Measurements from ENCODE around the gene ITIH4.

The ITIH4 gene

DNA sequence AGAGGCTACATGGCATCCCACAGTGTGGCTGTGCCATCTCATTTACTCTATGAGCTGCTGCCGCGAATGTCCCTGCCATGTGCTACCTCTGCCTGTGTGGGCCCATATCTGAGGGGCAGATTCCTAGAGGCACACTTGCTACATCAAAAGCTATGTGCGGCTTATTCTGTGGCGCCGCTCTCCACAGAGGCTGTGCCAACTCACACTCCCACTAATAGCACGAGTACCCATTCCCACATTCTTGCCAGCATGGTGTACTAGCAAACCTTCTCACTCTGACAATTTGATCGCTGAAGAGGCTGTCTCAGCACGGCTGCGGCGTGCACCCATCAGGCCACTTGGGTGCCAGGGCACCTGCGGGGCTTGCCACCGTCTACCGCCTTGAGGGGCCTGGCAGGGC, 35.5 kb upstream of the ITIH4 start:
- TF ChIP-seq, protein P1, sequence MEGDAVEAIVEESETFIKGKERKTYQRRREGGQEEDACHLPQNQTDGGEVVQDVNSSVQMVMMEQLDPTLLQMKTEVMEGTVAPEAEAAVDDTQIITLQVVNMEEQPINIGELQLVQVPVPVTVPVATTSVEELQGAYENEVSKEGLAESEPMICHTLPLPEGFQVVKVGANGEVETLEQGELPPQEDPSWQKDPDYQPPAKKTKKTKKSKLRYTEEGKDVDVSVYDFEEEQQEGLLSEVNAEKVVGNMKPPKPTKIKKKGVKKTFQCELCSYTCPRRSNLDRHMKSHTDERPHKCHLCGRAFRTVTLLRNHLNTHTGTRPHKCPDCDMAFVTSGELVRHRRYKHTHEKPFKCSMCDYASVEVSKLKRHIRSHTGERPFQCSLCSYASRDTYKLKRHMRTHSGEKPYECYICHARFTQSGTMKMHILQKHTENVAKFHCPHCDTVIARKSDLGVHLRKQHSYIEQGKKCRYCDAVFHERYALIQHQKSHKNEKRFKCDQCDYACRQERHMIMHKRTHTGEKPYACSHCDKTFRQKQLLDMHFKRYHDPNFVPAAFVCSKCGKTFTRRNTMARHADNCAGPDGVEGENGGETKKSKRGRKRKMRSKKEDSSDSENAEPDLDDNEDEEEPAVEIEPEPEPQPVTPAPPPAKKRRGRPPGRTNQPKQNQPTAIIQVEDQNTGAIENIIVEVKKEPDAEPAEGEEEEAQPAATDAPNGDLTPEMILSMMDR (IDR thresholded peaks at IDR 0.05; ENCODE audit: low read depth, low read length), result no peak
- H3K4me3 ChIP-seq (replicated peaks in 1 of 2; ENCODE audit: low read depth in 2 of 2, low read length in 2 of 2), result no peak overlapping the region
- no peak for DNase-seq (ENCODE audit: low read depth in 2 of 2)

DNA sequence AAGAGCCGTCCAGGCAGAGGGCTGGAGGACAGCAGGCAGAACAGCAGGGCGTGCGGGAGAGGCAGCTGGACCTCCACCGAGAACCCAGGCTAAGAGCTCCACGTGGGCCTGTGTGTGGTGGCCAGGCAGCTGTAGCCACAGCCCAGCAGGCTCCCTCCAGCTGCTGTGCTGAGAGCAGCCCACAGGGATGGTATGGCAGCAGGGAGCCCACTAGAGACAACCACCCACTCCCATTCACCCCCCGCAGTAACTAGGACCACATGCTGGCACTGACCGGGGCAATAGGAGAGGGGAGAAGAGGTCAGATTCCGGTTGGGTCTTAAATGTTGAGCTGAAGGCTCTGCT, 29.9 kb upstream of the ITIH4 start:
- no peak overlapping the region for H3K4me3 ChIP-seq (replicated peaks in 1 of 2; ENCODE audit: low read depth in 2 of 2, low read length in 2 of 2)

DNA sequence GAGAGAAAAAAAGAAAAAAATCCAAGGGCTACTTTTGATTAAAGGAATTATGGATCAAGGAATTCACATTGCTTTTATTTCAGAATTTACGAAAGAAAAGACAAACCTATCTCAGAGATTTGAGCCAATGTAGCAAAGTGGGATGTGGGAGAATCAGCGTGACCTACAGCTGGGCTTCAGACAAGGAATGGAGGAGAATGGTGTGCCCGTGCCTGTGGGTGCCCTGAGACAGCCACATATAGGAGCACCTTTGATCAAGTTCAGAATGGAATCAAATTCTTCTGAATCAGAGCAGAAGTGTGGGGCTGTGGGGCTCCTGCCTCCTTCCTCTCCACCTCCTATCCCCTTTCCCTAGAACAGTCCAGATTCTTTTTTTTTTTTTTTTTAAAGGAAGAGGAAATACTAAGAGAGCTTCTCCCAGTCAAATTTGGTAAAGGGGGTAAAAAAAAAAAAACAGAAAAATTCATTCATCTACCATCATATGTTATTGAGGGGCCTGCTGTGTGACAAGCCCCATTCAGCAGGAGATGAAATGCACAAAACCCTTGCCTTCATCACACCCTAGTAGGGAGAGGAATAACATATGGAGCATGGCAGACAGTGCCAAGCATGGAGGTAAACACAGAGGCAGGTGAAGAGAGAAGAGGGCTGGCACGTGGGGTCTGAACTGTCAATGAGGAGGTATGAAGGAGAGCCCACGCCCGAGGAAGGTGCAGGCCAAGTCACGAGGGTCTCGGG, 29.4 kb upstream of the ITIH4 start:
- DNase-seq (ENCODE audit: low read depth in 2 of 2), result no peak
- no peak overlapping the region for H3K4me3 ChIP-seq (replicated peaks in 1 of 2; ENCODE audit: low read depth in 2 of 2, low read length in 2 of 2)
- TF ChIP-seq, protein P1 (IDR thresholded peaks at IDR 0.05; ENCODE audit: low read depth, low read length), result no peak

More for the DNA sequence above, 29.9 kb upstream of the ITIH4 start:
- no peak for DNase-seq (ENCODE audit: low read depth in 2 of 2)
- TF ChIP-seq, protein P1 (IDR thresholded peaks at IDR 0.05; ENCODE audit: low read depth, low read length), result no peak

DNA sequence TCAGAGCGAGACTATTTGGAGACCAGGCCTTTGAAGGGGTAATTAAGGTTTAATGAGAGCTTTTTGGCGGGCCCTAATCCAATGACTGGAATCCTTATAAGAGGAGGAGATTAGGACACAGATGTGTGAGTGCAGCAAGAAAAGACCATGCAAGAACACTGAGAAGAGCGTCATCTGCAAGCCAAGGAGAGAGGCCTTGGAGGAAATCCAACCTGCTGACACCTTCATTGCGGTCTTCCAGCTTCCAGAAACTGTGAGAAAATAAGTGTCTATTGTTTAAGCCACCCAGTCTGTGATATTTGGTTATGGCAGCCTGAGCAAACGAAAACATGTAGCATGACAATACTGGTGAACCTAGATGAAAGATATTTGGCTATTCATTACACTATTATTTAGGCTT, 27.4 kb upstream of the ITIH4 start:
- TF ChIP-seq, protein P1 (IDR thresholded peaks at IDR 0.05; ENCODE audit: low read depth, low read length), result no peak
- H3K4me3 ChIP-seq (replicated peaks in 1 of 2; ENCODE audit: low read depth in 2 of 2, low read length in 2 of 2), result no peak overlapping the region
- DNase-seq (ENCODE audit: low read depth in 2 of 2), result no peak

DNA sequence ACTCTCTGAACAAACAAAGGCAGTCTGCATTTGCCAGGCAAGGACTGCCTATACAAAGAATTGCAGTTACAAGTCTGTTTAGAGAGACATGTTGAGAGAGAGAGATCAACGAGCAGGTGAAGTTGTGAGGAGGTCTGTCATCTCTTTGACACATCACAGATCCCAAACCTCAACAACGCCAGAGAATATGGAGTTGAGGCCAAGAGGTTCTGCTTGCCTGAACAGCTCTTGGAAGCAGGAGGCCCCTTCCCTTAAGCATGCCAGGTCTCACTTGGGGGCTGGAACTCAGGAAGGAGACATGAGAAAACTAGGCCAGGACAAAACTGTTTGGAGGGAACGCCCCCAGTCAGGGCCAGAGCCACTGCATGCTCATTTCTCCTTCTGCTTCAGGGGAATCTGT, 26.7 kb upstream of the ITIH4 start:
- TF ChIP-seq, protein P1 (IDR thresholded peaks at IDR 0.05; ENCODE audit: low read depth, low read length), result no peak
- H3K4me3 ChIP-seq (replicated peaks in 1 of 2; ENCODE audit: low read depth in 2 of 2, low read length in 2 of 2), result no peak overlapping the region
- DNase-seq (ENCODE audit: low read depth in 2 of 2), result no peak

DNA sequence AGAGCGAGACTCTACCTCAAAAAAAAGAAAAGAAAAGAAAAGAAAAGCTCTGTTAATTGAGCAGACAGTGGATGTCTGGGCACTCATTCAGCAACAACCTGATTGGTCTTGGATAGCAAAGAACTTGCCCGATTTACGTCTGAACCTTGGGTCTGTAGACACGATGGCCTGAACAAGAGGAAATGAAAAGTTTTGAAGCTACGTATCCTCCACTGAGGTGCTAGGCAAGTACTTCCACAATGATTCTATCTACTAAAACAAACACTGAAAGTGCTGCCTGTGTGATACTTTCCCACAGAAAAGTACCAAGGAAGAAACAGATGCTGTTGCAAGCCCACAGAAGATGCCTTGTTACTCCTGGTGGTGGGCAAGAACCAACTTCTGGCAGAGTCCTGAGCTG, 26.2 kb upstream of the ITIH4 start:
- H3K4me3 ChIP-seq (replicated peaks in 1 of 2; ENCODE audit: low read depth in 2 of 2, low read length in 2 of 2), result no peak overlapping the region
- TF ChIP-seq, protein P1 (IDR thresholded peaks at IDR 0.05; ENCODE audit: low read depth, low read length), result no peak
- no peak for DNase-seq (ENCODE audit: low read depth in 2 of 2)

DNA sequence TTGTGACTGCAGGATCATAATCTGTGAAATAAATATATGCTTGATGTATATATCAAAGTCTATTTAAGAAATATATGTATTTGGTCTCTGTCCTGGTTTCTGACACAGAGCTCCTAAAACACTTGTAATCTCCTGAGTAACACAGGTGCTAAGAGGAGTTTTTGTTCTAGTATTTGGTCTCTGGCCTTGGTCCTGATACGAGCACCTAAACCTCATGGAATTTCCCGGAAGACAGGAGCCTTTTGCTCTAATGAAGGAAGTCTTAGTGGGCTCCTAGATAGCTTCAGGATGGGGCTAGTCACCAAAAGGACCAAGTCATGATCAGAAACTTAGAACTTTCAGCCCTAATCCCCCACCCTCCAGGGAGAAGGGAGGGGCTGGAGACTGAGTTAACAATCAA, 23.5 kb upstream of the ITIH4 start:
- TF ChIP-seq, protein P1 (IDR thresholded peaks at IDR 0.05; ENCODE audit: low read depth, low read length), result no peak
- no peak overlapping the region for H3K4me3 ChIP-seq (replicated peaks in 1 of 2; ENCODE audit: low read depth in 2 of 2, low read length in 2 of 2)
- DNase-seq (ENCODE audit: low read depth in 2 of 2), result no peak

Measured in cardiac fibroblast (primary cell).